NB4 (cell line): Measurements from ENCODE around the gene SOD3.

ENCODE experiments used
- DNase-seq: peaks from one replicate; pipeline ENCODE4 v3.0.0; 2010; ENCODE audit warnings: low read depth
- H3K4me3 ChIP-seq: one replicate; pipeline ENCODE4 v1.5.1; 2011; ENCODE audit warnings: mild to moderate bottlenecking, low read depth, low read length, moderate library complexity
- MYC ChIP-seq: IDR thresholded peaks from 2 replicates; pipeline ENCODE4 v1.6.1; 2011; ENCODE audit warnings: low read depth, low read length
- POLR2A ChIP-seq: IDR thresholded peaks from 2 replicates; pipeline ENCODE4 v1.6.1; 2011; ENCODE audit warnings: mild to moderate bottlenecking; ENCODE audit not compliant: insufficient read length; ENCODE audit errors: extremely low read depth
- TF ChIP-seq, protein P1 (sequence below): IDR thresholded peaks from 2 replicates; pipeline ENCODE4 v1.6.1; 2011; ENCODE audit warnings: low read depth, low read length
- TF ChIP-seq, protein P2 (sequence below): IDR thresholded peaks from one replicate; pipeline ENCODE4 v1.5.1; 2012; ENCODE audit warnings: low read depth, low read length

Gene SOD3

DNA sequence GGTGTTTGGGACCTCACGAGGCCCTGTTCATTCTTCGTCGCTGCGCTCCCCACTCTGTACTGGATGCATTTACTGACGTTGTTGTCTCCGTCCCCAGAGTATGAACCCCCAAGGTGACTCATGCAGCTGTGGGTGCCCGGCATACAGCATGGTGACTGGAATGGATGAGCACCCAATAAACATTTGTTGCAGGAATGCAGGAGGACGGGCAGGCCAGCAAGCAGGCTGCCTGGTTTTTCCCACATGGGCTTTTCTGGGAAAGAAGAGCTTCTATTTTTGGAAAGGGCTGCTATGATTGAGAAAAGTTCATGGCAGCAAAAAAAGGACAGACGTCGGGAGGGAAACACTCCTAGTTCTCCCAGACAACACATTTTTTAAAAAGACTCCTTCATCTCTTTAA, 893 bp upstream of the SOD3 start:
- TF ChIP-seq MYC, result no peak
- TF ChIP-seq, protein P1, sequence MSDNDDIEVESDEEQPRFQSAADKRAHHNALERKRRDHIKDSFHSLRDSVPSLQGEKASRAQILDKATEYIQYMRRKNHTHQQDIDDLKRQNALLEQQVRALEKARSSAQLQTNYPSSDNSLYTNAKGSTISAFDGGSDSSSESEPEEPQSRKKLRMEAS, result no peak
- TF ChIP-seq, protein P2, sequence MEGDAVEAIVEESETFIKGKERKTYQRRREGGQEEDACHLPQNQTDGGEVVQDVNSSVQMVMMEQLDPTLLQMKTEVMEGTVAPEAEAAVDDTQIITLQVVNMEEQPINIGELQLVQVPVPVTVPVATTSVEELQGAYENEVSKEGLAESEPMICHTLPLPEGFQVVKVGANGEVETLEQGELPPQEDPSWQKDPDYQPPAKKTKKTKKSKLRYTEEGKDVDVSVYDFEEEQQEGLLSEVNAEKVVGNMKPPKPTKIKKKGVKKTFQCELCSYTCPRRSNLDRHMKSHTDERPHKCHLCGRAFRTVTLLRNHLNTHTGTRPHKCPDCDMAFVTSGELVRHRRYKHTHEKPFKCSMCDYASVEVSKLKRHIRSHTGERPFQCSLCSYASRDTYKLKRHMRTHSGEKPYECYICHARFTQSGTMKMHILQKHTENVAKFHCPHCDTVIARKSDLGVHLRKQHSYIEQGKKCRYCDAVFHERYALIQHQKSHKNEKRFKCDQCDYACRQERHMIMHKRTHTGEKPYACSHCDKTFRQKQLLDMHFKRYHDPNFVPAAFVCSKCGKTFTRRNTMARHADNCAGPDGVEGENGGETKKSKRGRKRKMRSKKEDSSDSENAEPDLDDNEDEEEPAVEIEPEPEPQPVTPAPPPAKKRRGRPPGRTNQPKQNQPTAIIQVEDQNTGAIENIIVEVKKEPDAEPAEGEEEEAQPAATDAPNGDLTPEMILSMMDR, result no peak
- TF ChIP-seq POLR2A, result no peak
- no peak for DNase-seq
- H3K4me3 ChIP-seq, result no peak overlapping the region

DNA sequence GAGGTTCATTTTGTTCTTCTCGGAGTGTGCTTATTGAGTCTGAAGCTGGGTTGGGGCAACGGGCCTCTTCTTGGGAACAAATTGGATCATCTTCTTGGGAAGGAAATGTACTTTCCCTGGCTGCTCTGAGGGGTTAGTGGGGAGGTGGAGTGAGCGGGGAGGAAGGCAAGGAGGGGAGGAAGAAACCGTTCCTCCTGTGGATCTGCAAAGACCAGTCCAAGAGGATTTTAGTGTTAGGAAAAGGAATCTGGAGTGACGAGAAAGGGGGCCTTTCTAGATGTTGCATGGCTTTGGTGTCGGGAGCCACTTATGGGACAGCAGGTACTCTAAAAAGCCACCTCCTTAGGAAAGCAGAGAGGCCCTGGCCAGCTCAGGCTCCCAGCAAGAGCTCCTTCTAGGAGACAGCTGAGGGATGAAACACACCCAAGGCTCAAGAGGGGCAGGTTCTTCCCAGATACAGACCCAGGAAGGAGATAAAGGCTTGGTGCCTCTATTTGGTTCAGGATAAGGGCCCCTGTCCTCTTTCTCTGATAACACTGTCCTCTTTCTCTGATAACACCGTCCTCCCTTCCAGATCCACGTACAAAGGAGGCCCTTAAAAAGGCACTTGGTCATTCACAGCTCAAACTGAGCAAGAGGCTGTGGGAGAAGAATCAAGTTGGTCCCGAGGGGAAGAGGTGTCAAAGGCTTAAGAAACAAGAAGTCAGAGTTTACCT, 451 bp downstream of the SOD3 start:
- DNase-seq, result no peak
- TF ChIP-seq, protein P2, result no peak
- TF ChIP-seq POLR2A (no peak), MYC (no peak)
- TF ChIP-seq, protein P1, result no peak
- no peak overlapping the region for H3K4me3 ChIP-seq

DNA sequence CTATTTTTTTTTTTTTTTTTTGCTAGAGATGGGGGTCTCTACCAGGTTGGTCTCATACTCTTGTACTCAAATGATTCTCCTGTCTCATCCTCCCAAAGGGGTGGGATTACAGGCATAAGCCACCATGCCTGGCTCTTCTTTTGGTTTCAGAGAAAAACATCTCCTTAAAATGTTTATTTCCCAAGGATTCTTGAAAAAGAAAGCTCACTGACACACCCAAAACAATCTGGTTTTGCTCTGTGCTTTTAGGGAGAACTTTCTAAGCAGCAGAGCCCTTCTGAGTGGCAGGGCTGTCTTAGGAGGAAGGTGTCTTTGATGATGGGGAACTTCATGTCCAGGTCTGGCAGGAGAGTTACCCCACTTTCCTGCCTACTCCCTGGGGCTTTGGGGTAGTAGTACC, 1.2 kb downstream of the SOD3 start:
- DNase-seq, result no peak
- TF ChIP-seq, protein P1, result no peak
- TF ChIP-seq MYC (no peak), POLR2A (no peak)
- TF ChIP-seq, protein P2, result no peak
- H3K4me3 ChIP-seq, result no peak overlapping the region

DNA sequence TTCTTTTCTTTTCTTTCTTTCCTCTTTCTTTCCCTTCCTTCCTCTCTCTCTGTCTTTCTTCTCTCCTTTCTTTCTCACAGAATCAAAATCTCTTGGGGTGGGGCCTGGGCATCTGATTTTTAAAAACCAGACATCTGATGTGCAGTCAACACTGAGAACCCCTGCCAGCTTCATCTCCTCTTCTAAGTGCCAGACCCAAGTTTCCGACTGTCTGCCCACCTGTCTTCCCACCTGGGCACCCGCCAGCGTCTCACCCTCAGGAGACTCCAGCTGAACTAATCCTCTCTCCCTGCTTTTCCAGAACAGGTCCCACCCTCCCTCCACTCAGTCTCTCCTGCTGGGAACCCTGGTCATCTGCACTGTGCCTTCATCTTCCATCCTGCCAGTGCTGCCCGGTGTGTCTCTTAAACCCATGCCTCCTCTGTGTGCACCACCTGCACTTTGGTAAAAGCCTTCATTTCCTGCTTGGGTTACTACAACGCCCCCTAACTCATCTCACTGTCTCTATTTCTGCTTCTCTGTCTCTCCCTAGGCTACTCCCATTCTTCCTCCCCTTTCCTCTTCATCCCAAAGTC, 2.8 kb downstream of the SOD3 start:
- DNase-seq, result no peak

DNA sequence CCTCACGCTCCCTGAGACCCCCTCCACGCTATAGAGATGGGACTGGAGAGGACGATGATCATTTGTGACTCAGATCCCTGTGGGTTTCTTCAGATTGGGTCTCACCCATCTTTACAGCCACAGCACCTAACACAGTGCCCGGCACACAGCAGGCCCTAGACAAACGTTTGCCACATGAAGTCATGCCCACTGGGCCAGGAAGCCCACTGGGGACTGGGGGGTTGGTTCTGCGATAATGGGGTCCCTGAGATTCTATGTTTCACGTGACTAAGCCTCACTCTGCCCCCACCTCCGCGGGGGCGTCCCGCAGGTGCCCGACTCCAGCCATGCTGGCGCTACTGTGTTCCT, 3.8 kb downstream of the SOD3 start:
- H3K4me3 ChIP-seq, result no peak overlapping the region
- no peak for DNase-seq
- TF ChIP-seq, protein P1, result no peak
- TF ChIP-seq, protein P2, result no peak
- no peak for TF ChIP-seq MYC
- no peak for TF ChIP-seq POLR2A

More for the DNA sequence above, 2.8 kb downstream of the SOD3 start:
- H3K4me3 ChIP-seq, result no peak overlapping the region
- TF ChIP-seq POLR2A, result no peak
- TF ChIP-seq, protein P1, result no peak
- TF ChIP-seq MYC, result no peak
- TF ChIP-seq, protein P2, result no peak
